ENCODE results near the gene CD81.

DNA sequence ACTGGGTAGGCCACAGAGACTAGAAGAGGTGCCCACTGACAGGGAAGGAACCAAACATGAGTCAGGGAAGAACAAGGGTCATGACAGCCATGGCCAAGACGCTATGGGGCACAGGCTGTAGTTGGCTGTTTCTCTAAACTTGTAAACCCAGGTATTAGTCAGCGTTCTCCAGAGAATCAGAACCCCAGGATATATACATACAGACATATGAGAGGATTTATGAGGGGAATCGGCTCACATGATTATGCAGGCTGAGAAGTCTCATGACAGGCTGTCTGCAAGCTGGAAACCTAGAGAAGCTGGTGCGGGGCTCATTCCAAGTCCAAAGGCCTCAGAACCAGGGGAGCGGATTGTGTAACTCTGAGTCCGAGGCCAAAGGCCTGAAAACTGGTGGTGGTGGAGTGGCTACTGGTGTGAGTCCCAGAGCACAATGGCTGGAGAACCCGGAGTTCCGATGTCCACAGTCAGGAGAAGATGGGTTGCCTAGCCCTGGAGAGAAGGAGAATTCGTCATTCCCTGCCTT is 29.7 kb upstream of the CD81 start:
- no peak for TF ChIP-seq CTCF (IDR thresholded peaks at IDR 0.05; ENCODE audit: low read depth, low read length)
- TF ChIP-seq, protein P1, sequence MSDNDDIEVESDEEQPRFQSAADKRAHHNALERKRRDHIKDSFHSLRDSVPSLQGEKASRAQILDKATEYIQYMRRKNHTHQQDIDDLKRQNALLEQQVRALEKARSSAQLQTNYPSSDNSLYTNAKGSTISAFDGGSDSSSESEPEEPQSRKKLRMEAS (IDR thresholded peaks at IDR 0.05; ENCODE audit: low read depth, low read length), result no peak
